AG09319 (cell line): ENCODE data around the gene ARHGAP8.

Experiments
- DNase-seq: peaks from one replicate; pipeline ENCODE4 v3.0.0-alpha.2; 2010; ENCODE audit warnings: low read depth; ENCODE audit errors: extremely low read depth
- TF ChIP-seq, protein P1 (sequence below): IDR thresholded peaks from 2 replicates; pipeline ENCODE4 v1.5.1; 2011; ENCODE audit warnings: low read depth, mild to moderate bottlenecking, inconsistent platforms, low read length, moderate library complexity

ARHGAP8 gene

DNA sequence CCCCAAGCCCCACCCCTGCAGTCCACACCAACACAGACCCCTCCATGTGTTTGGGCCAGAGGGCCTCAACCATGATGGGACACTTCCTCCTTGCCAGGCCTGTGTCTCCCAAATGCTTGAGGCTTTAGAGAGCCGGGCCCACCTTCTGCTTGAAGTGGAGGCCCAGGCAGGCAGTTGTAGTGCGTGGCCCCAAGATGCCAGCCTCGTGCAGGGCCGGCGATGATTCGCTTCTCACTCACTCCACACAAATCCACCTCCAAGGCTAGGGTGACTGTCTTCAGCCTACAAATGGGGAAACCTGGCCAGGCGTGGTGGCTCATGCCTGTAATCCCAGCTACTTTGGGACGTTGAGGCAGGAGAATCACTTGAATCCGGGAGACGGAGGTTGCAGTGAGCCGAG is 44.6 kb upstream of the ARHGAP8 start:
- TF ChIP-seq, protein P1, sequence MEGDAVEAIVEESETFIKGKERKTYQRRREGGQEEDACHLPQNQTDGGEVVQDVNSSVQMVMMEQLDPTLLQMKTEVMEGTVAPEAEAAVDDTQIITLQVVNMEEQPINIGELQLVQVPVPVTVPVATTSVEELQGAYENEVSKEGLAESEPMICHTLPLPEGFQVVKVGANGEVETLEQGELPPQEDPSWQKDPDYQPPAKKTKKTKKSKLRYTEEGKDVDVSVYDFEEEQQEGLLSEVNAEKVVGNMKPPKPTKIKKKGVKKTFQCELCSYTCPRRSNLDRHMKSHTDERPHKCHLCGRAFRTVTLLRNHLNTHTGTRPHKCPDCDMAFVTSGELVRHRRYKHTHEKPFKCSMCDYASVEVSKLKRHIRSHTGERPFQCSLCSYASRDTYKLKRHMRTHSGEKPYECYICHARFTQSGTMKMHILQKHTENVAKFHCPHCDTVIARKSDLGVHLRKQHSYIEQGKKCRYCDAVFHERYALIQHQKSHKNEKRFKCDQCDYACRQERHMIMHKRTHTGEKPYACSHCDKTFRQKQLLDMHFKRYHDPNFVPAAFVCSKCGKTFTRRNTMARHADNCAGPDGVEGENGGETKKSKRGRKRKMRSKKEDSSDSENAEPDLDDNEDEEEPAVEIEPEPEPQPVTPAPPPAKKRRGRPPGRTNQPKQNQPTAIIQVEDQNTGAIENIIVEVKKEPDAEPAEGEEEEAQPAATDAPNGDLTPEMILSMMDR = no peak
- no peak for DNase-seq

DNA sequence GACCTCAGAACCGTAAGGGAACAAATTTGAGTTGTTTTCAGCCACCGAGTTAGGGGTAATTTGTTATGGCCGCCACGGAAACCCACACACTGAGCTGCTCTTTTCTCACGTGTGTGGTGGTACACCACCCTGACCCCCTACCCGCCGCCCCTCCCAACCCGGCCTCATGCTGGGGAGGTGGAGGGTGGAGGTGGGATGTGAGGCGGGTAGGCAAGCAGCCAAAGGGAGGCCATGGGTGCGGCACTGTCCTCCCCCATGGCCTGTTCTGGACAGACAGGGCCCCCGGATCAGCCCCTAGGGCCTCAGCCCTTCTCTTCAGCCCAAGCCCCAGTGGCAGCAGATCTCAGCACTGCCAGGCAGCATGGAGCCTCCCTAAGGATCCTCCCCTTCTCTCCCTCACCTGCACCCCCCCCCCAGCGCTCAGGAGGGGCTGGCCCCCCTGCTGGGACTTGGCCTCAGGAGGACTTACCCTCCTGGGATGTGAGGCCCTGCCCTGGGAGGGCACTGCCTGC is 42.4 kb upstream of the ARHGAP8 start:
- no peak for DNase-seq
- TF ChIP-seq, protein P1 = no peak

GRCh38 chr22:44710474-44711240 is 41.7 kb upstream of the ARHGAP8 start:
- TF ChIP-seq, protein P1 = no peak
- no peak for DNase-seq

DNA sequence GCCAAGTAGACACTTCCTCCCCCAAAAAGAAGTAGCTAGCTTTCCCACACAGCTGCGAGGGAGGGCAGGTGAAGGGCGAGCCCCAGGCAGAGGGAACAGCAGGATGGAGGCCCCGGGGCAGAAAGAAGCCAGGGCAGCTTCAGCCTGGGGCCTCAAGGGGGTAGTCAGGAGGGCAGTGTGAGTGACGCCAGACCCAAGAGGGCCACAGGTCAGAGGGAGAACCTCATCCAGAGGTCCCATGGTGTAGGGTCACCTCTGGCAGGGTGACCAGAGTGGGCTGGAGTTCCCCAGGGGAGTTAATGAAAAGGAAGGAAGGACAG is 41.2 kb upstream of the ARHGAP8 start:
- TF ChIP-seq, protein P1 = no peak
- no peak for DNase-seq

DNA sequence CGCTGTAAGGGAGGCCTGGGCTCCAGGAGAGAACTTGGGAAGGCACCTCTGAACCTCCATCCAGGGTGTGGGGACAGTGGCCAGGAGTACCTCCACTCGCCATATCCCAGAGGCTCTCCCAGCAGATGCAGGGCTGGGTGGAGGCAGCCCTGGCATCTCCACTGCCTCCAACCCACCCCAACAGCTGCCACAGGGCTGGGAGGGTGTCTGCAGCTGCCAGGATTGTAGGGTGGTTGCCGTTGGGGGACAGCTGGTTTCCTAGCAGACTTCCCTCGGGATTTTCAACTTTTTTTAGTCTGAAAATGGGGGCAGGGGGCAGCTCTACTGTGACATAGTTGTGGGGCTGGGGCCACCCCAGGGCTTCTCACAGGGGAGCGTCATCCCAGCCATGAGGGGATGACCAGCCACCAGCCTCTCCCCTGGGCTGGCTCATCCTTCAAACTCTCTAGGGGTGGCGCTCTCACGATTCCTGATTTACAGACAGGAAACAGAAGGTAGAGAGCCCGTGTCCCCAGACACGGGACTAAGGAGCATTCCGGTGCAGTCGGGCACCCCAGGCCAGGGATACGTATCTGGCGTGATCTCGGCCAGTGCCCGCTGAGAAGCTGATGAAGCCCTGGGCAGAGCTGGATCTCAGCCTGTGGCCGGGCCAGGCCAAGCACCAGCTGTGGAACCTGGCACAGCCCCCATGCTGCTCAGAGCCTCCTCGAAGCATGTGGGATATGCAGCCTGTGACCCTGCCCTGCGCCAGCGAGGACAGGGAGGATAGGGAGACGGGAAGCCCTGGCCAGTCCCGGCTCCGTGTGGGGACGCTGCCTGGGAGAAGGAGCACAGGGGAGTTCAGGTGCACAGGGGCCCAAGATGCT is 40.5 kb upstream of the ARHGAP8 start:
- DNase-seq = no peak
- TF ChIP-seq, protein P1 = no peak

GRCh38 chr22:44712962-44713361 is 39.4 kb upstream of the ARHGAP8 start:
- no peak for DNase-seq
- TF ChIP-seq, protein P1 = no peak
